ENCODE results near the gene SIRPA. TPM values are rescaled to one million over a fixed set of nuclear protein-coding genes. Genes with fewer than 3 reads are reported as not detected.

Gene SIRPA
- total RNA-seq, 1 donor from 2014 or later, result 25.5 TPM

DNA sequence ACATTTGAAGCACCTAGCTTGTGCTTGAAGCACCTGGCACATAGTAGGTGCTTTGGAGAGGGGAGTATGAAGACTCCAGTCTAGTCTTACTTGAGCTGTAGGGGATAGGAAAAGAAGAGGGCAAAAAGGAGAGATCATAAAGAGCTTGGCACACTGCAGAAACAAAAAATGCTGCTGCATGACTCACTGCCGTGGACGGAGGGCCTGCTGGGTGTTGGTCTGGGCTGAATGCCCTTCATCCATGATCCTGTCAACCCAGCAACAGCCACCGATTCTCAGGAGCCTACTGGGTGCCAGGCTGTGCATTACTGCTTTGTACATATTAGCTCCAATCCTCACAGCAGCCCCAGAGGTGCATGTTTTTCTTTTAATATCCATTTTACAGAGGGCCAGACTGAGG, 92.6 kb downstream of the SIRPA start:
- no peaks in the 10 kb centered on the region for H3K36me3 ChIP-seq
- no peak overlapping the region for H3K4me3 ChIP-seq
- intact Hi-C loops (cut with micrococcal nuclease), result no loop called here
- H3K27ac ChIP-seq (replicated peaks), result no peak overlapping the region
- peaks cover 89% of the 10 kb centered on the region for H3K27me3 ChIP-seq (ENCODE audit: low read depth)
- no peaks in the 10 kb centered on the region for H3K9me3 ChIP-seq (replicated peaks)
- H3K4me1 ChIP-seq, result no peaks in the 10 kb centered on the region
- no peak for DNase-seq
- TF ChIP-seq, protein P1, sequence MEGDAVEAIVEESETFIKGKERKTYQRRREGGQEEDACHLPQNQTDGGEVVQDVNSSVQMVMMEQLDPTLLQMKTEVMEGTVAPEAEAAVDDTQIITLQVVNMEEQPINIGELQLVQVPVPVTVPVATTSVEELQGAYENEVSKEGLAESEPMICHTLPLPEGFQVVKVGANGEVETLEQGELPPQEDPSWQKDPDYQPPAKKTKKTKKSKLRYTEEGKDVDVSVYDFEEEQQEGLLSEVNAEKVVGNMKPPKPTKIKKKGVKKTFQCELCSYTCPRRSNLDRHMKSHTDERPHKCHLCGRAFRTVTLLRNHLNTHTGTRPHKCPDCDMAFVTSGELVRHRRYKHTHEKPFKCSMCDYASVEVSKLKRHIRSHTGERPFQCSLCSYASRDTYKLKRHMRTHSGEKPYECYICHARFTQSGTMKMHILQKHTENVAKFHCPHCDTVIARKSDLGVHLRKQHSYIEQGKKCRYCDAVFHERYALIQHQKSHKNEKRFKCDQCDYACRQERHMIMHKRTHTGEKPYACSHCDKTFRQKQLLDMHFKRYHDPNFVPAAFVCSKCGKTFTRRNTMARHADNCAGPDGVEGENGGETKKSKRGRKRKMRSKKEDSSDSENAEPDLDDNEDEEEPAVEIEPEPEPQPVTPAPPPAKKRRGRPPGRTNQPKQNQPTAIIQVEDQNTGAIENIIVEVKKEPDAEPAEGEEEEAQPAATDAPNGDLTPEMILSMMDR (IDR thresholded peaks at IDR 0.05; ENCODE audit: borderline replicate concordance), result no peak

Other genes with a start within 250 kb of the SIRPA start
- gene SIRPG, start 237.6 kb upstream of the SIRPA start, total RNA-seq, result not detected
- not detected for gene PDYN, start 98.7 kb downstream of the SIRPA start, total RNA-seq
- gene STK35, start 206.4 kb downstream of the SIRPA start, total RNA-seq, result 13.9 TPM

Data from left ventricle myocardium inferior (tissue), 1 donor.